ENCODE data around the gene PCED1B. TPM values are rescaled to one million over a fixed set of nuclear protein-coding genes. Genes with fewer than 3 reads are reported as not detected.

The PCED1B gene
- total RNA-seq, result 1.5 and 2.1 TPM in 2 replicates

GRCh38 chr12:47079468-47079980 is at the start of gene PCED1B, which contains the start of gene AMIGO2:
TSS of gene PCED1B (plus strand) at chr12:47079621. CDS start at chr12:47235064, 155,443 bp downstream.
TSS of gene AMIGO2 (minus strand) at chr12:47079959. CDS start at chr12:47079002, 957 bp downstream.

Small RNAs within 50 kb of the gene (small RNA-seq; reads per million reads assigned to genes)
- gene MIR4698 (ENCODE audit: low replicate concordance), result not detected

Other genes starting within 250 kb of the PCED1B start
- 62.4 and 77.7 TPM in 2 replicates for gene AMIGO2, start 338 bp downstream of the PCED1B start, total RNA-seq